Stimulated activated naive B cell treated with anti-CD40 and anti-IgM and Interleukin-4, amounts not matched to agents 10 μg/mL and 1 μg/mL and 100 μg/mL, for 72 hours (primary cell): Measurements from ENCODE around the gene LYL1.
A peak's percentile ranks its signal among the peaks of the same experiment; 100 is the strongest.

ENCODE experiments used
- ATAC-seq, 2 donors: fragments of 150-1000 bp; cut with Tn5 transposase; replicated peaks; 2 replicates each; pipeline ENCODE4 v1.10.0; 2021; ENCODE audit warnings: moderate library complexity in 1 of 2
- DNase-seq: peaks from one replicate; pipeline ENCODE4 v3.0.0; 2021
- H3K27ac Mint-ChIP-seq: one replicate; pipeline ENCODE4 v1.8.0; 2022; ENCODE audit warnings: mild to moderate bottlenecking, mixed read lengths
- H3K27me3 Mint-ChIP-seq, 2 donors: one replicate each; pipeline ENCODE4 v1.8.0; 2022; ENCODE audit warnings: mixed read lengths in 2 of 2
- H3K36me3 Mint-ChIP-seq, 2 donors: one replicate each; pipeline ENCODE4 v1.8.0; 2022; ENCODE audit warnings: mixed read lengths in 2 of 2, mild to moderate bottlenecking in 1 of 2
- H3K4me1 Mint-ChIP-seq, 2 donors: one replicate each; pipeline ENCODE4 v1.8.0; 2022; ENCODE audit warnings: mixed read lengths in 2 of 2, mild to moderate bottlenecking in 1 of 2
- H3K4me3 Mint-ChIP-seq, 2 donors: one replicate each; pipeline ENCODE4 v1.8.0; 2022; ENCODE audit warnings: mild to moderate bottlenecking in 2 of 2, mixed read lengths in 2 of 2, moderate library complexity in 1 of 2
- H3K9me3 Mint-ChIP-seq, 2 donors: one replicate each; pipeline ENCODE4 v1.8.0; 2022; ENCODE audit warnings: mixed read lengths in 2 of 2, mild to moderate bottlenecking in 1 of 2

Gene LYL1

GRCh38 chr19:13051557-13052165 is 51.0 kb downstream of the LYL1 start:
- peak in 1 of 2 donors; percentile 50 for ATAC-seq
- peaks cover 7 to 14% of the 10 kb centered on the region in 2 donors for H3K4me1 Mint-ChIP-seq
- H3K9me3 Mint-ChIP-seq, result no peaks in the 10 kb centered on the region
- H3K4me3 Mint-ChIP-seq, result peak overlapping the region; percentile 20 to 29
- no peaks in the 10 kb centered on the region for H3K36me3 Mint-ChIP-seq
- peaks cover 30 to 51% of the 10 kb centered on the region in 2 donors for H3K27me3 Mint-ChIP-seq
- no peak overlapping the region for H3K27ac Mint-ChIP-seq
- no peak for DNase-seq

- Mint-ChIP-seq H3K27ac (no peak overlapping the region), H3K4me3 (no peak overlapping the region), H3K4me1 (peaks cover 7 to 14% of the 10 kb centered on the region in 2 donors)
These were observed 52.4 kb downstream of the LYL1 start for GRCh38 chr19:13050274-13050673.

More at GRCh38 chr19:13050274-13050673, 52.4 kb downstream of the LYL1 start:
- DNase-seq, result no peak
- Mint-ChIP-seq H3K36me3 (no peaks in the 10 kb centered on the region), H3K9me3 (no peaks in the 10 kb centered on the region), H3K27me3 (peaks cover 26 to 47% of the 10 kb centered on the region in 2 donors)
- ATAC-seq, result no peak
